Naive thymus-derived CD8-positive, alpha-beta T cell (primary cell): ENCODE measurements around the gene RHOT2. TPM values are rescaled to one million over a fixed set of nuclear protein-coding genes. Genes with fewer than 3 reads are reported as not detected.

Source experiments
- ATAC-seq, 2 donors: fragments of 150-1000 bp; cut with Tn5 transposase in 1 of 2; sonication (Bioruptor Pico), chemical (Tn5 transposase) in 1 of 2; 1 replicate in 1 of 2; 2 replicates in 1 of 2; pipeline ENCODE4 v1.10.0; 2021; ENCODE audit warnings: mild to moderate bottlenecking in 2 of 2, moderate library complexity in 2 of 2
- POLR2A ChIA-PET: fragments of 350-600 bp; sonication (Branson Sonifier 250); formaldehyde crosslinking; loops from one replicate; lab custom pipeline; 2021; ENCODE audit warnings: antibody characterized with exemption; lab: Charles Lee
- DNase-seq, 10 donors: peaks; one replicate each; pipeline versions ENCODE4 v3.0.0 to v3.0.0-alpha.2; 2020 to 2022
- H3K27ac Mint-ChIP-seq, 10 donors: one replicate each; pipeline ENCODE4 v1.8.0; 2020 to 2022; ENCODE audit warnings: mild to moderate bottlenecking in 10 of 10, mixed read lengths in 10 of 10, moderate library complexity in 4 of 10, inconsistent platforms in 1 of 10
- H3K27me3 Mint-ChIP-seq, 5 donors: one replicate each; pipeline ENCODE4 v1.8.0; 2021 to 2022; ENCODE audit warnings: mixed read lengths in 5 of 5
- H3K36me3 Mint-ChIP-seq, 3 donors: one replicate each; pipeline ENCODE4 v1.8.0; 2020 to 2022; ENCODE audit warnings: mixed read lengths in 3 of 3, mild to moderate bottlenecking in 2 of 3, inconsistent platforms in 1 of 3
- H3K4me1 Mint-ChIP-seq, 4 donors: one replicate each; pipeline ENCODE4 v1.8.0; 2021 to 2022; ENCODE audit warnings: mixed read lengths in 4 of 4
- H3K4me3 Mint-ChIP-seq, 10 donors: one replicate each; pipeline ENCODE4 v1.8.0; 2020 to 2022; ENCODE audit warnings: mild to moderate bottlenecking in 10 of 10, mixed read lengths in 10 of 10, moderate library complexity in 6 of 10, inconsistent platforms in 1 of 10
- H3K9me3 Mint-ChIP-seq, 9 donors: one replicate each; pipeline ENCODE4 v1.8.0; 2020 to 2022; ENCODE audit warnings: mixed read lengths in 9 of 9, mild to moderate bottlenecking in 3 of 9, inconsistent platforms in 1 of 9, moderate library complexity in 1 of 9
- polyA plus RNA-seq, 3 donors: library from polyadenylated mRNA; unstranded; fragments of 300-500 nt; fragmentation: Illumina TruSeq; gene quantifications; one replicate each; pipeline ENCODE4 v1.2.3, GENCODE V29; 2021
- total RNA-seq, 8 experiments: library from RNA in 2 of 8; stranded (reverse) in 2 of 8; gene quantifications; one replicate each; pipeline ENCODE4 v1.2.3 and lab custom pipeline; 2021 to 2026

The RHOT2 gene
- total RNA-seq (100 to 1,000 TPM; 220 TPM), polyA plus RNA-seq (10 to 100 TPM; 25.1 to 44.8 (median 31.8) TPM), total RNA-seq (lab: John Stamatoyannopoulos, UW) (115 to 187 (median 155) reads per million in 6 experiments)

DNA sequence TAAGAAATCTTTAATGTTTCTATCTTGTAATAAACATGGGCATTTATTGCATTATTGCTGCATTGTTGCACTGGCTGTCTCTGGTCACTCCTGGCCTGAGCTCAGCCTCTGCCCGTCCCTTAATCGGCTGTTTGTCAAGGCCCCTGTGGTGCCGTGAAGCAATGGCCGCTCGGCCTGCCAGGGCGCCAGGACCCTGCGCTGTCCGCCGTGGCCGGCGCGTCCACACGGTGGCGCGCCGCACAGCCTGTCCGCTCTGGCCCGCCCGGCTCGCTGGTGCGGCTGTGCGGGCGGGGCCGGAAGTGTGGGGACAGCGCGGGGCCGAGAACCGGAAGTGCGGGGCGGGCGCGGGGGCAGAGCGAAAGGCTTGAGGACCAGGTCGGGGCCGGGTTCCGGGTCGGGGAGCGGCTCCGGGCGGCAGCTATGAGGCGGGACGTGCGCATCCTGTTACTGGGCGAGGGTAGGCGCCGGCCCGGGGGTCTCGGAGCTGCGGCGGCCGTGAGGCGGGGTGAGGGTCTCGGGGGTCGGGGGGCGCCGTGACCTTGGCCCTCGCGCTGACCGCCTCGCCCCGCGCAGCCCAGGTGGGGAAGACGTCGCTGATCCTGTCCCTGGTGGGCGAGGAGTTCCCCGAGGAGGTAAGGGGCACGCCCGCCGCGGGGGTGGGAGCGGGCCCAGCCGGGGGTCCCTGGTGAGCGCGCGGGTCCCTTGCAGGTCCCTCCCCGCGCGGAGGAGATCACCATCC lies at the start of gene RHOT2:
Gene RHOT2 (plus strand): TSS at position 353 of the 739 bp plus-strand sequence. CDS start 68 bp downstream, at position 421.
- DNase-seq, result peak; percentile 79 to 92 (median 86)
- peak; percentile 88 to 94 for ATAC-seq
- Mint-ChIP-seq H3K36me3 (peaks cover 0 to 13% (median 0%) of the 10 kb centered on the region in 3 donors), H3K27me3 (no peaks in the 10 kb centered on the region), H3K4me3 (peak within 1 kb of the TSS; percentile 65 to 87 (median 80)), H3K27ac (peak within 1 kb of the TSS in 9 of 10 donors; percentile 79 to 96 (median 87)), H3K9me3 (no peaks in the 10 kb centered on the region), H3K4me1 (peaks cover 0 to 17% (median 11%) of the 10 kb centered on the region in 4 donors)
- POLR2A ChIA-PET, result interaction anchor here (0.6 to 7.9 kb wide), 11 partner anchors 11 to 71 kb away, joined by 3 to 95 read pairs (median 4); partner anchors contain the start of genes JMJD8, METTL26, STUB1 and WDR24

DNA sequence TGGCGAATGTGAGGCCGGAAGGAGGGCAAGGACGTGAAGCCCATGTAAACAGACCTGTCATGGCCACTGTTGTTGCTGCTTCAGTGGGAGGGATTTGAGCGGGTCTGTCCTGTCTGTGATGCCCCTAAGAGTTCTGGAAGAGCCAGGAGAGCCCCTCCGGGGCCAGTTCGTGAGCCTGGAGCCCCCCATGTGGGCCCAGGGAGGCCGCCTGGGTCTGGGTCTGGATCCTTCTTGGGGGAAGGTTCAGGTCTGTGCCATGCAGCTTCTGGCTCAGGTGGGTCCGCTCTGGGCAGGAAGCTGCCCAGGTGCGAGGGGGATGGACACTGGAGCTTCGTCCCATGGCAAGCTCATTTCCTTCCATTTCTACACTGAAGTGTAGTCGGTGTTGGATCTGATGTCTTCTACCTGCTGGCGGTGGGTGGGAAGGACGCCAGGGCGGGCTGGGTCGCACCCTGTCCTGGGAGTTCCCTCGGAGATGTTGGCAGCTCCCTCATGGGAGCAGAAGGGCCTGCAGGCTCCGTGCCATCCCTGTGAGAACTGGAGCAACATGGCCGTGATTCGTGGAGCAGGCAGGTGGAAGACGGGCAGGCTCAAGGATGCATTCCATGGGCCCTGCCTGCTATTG lies 48.3 kb upstream of the RHOT2 start:
- ATAC-seq (no peak), DNase-seq (no peak)
- Mint-ChIP-seq H3K27me3 (no peaks in the 10 kb centered on the region), H3K9me3 (no peaks in the 10 kb centered on the region), H3K36me3 (peaks cover 0 to 2% (median 0%) of the 10 kb centered on the region in 3 donors), H3K4me3 (no peak overlapping the region), H3K4me1 (peaks cover 0 to 6% (median 0%) of the 10 kb centered on the region in 4 donors), H3K27ac (no peak overlapping the region)
- POLR2A ChIA-PET, result no interaction called here

DNA sequence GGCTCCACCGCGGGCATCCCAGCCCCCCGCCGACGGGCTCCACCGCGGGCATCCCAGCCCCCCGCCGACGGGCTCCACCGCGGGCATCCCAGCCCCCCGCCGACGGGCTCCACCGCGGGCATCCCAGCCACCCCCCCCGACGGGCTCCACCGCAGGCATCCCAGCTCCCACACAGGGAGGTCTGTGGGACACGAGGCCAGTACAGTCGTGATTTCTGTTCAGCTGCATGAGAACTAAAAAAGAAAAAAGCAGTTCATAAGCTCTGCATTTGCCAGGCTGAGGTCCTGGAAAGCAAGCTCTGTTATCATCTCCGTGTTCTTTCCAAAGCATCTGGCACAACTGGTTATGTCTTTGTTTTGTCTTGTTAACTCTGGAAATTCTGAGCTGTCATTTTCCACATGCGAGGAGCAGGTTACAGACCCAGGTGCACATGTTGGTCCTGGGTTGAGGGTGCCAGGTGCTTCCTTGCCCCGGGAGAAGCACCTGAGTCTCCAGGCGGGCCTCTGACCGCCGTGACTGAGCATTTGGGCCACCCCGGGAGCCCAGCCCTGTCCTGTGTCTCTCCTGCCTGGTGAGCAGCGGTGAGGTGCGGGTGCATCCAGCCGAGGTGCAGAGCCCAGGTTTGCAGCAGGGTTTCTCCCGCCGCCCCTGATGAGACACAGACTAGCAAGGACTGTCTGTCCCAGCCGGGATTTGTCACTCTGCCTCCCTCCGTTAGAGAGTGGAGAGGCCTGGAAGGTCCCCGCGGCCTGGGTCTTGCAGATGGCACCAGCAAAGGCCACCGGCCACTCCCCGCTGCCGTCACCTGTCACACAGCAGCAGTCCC lies 47.0 kb upstream of the RHOT2 start:
- ATAC-seq (no peak), DNase-seq (no peak)
- Mint-ChIP-seq H3K27me3 (no peaks in the 10 kb centered on the region), H3K4me3 (no peak overlapping the region), H3K9me3 (no peaks in the 10 kb centered on the region), H3K36me3 (peaks cover 0 to 2% (median 0%) of the 10 kb centered on the region in 3 donors), H3K4me1 (peaks cover 0 to 6% (median 0%) of the 10 kb centered on the region in 4 donors), H3K27ac (no peak overlapping the region)
- POLR2A ChIA-PET, result no interaction called here

DNA sequence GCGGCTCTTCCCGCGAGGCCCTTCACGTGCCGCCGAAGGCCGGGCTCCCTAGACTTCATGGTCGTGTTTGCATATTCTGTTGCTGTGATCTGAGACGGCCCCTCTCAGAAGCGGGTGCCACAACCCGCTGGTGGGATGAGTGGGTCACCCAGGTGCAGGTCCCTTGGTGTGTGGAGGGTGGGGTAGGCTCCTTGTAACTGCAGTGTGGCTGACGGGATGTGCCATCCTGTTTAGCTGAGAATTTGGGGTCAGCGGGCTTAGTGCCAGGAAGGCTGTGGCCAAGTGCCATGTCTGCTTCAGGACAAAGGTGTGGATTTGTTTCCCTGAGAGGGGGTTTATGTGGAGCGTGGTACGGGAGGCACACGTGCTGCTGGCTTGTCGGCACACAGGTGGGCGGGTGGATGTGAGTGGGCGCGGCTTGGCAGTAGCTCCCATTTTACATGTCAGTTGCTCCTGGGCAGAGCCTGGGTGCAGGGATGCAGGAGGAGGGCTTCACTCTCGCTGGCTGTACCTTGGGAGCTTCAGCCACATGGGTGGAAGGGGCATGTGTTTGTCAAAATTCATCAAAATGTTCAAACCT lies 46.3 kb upstream of the RHOT2 start:
- Mint-ChIP-seq H3K9me3 (no peaks in the 10 kb centered on the region), H3K27me3 (no peaks in the 10 kb centered on the region), H3K4me3 (no peak overlapping the region), H3K36me3 (peaks cover 0 to 5% (median 3%) of the 10 kb centered on the region in 3 donors), H3K27ac (peak overlapping the region in 1 of 10 donors; percentile 50), H3K4me1 (peaks cover 0 to 6% (median 0%) of the 10 kb centered on the region in 4 donors)
- POLR2A ChIA-PET, result no interaction called here
- DNase-seq (no peak), ATAC-seq (no peak)

DNA sequence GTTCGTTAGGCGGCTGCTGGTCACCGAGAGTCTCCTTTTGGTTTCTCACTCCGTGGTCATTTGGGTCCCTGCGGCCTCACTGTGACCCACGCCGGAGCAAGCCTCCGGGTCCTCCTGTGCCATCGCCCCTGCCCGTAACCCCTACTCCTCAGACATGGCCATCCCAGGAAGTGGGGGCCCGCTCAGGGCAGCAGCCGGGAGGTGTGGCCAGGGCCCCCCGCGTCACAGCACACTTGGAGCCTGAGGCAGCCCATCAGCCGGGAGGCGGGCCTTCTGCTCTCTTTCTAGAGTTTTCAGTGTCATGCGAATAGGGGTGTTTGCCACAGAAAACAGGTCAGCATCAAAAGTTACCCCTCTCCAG lies 45.0 kb upstream of the RHOT2 start:
- ATAC-seq (no peak), DNase-seq (no peak)
- Mint-ChIP-seq H3K4me3 (no peak overlapping the region), H3K36me3 (peaks cover 0 to 10% (median 4%) of the 10 kb centered on the region in 3 donors), H3K4me1 (peaks cover 0 to 6% (median 0%) of the 10 kb centered on the region in 4 donors), H3K27ac (no peak overlapping the region), H3K9me3 (no peaks in the 10 kb centered on the region), H3K27me3 (no peaks in the 10 kb centered on the region)
- POLR2A ChIA-PET, result no interaction called here

DNA sequence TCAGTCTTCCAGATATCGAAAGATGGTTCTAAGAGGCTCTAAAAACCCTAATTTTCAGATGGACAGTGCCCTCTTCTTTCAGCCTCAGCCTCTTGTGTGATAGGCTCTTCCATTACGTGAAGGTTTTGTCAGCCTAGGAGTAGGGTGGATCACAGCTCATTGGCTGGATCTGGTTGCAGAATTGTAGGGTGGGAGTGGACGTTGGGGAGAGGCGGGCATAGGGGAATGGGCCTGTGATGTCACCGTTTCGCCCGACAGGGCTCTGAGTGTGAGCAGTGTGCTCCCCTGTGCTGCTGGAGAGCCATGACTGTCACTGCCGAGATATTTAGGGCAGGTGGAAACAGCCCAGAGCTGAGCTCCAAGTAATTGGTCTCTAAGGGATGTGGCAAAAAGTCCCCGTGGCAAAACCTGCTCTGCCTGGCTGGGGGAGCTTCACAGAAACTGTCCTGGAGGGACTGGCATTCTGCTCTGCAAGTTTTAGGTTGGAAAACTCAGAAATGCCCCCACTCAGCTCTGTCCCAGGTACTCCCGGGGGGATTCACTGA lies 43.3 kb upstream of the RHOT2 start:
- H3K4me1 Mint-ChIP-seq, result peaks cover 0 to 6% (median 0%) of the 10 kb centered on the region in 4 donors
- H3K36me3 Mint-ChIP-seq, result peaks cover 0 to 12% (median 4%) of the 10 kb centered on the region in 3 donors
- H3K9me3 Mint-ChIP-seq, result no peaks in the 10 kb centered on the region
- H3K27me3 Mint-ChIP-seq, result no peaks in the 10 kb centered on the region
- peak overlapping the region in 1 of 10 donors; percentile 15 for H3K27ac Mint-ChIP-seq
- ATAC-seq, result no peak
- no peak for DNase-seq
- no peak overlapping the region for H3K4me3 Mint-ChIP-seq
- POLR2A ChIA-PET, result interaction anchor here (1.1 kb wide), 1 partner anchor 11 kb away, joined by 3 read pairs; the partner anchor contains the start of gene METTL26

DNA sequence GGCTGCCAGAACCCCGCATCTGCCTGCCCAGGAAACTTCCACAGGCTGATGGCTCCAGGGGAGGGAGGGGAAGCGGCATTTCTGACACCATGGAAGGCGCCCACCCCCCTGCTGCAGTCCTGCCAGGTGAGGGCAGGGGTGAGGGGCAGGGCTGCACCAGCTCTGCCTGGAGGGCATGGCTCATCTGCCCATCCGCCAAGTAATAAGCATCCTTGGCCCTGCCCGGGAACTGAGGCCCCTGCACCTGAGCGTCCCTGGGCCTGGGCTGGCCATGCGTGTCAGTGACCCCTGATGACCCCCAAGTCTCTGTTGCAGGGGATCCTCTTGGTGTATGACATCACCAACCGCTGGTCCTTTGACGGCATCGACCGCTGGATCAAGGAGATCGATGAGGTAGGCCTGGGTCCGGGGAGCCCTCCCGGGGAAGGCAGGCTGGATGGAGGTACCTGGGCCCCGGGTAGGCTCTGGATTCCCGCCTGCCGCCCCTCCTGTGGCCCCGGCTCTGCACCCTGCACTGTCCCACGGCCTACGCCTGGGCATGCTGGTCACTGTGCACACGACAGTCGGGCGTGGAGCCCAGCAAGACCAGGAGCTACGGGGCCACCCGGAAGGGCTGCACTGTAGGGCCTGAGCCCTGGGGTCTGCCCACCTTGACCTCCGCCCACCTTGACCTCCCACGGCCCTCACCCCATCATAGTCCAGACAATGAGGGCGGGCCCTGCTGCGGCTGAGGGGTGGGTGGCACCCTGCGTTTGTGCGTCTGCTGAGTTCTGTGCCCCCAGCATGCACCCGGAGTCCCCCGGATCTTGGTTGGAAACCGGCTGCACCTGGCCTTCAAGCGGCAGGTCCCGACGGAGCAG lies 42.6 kb upstream of the RHOT2 start:
- H3K27ac Mint-ChIP-seq, result no peak overlapping the region
- H3K36me3 Mint-ChIP-seq, result peaks cover 0 to 12% (median 4%) of the 10 kb centered on the region in 3 donors
- H3K4me3 Mint-ChIP-seq, result no peak overlapping the region
- H3K27me3 Mint-ChIP-seq, result no peaks in the 10 kb centered on the region
- H3K4me1 Mint-ChIP-seq, result peaks cover 0 to 6% (median 0%) of the 10 kb centered on the region in 4 donors
- ATAC-seq, result no peak
- DNase-seq, result no peak
- POLR2A ChIA-PET, result interaction anchor here (1.1 kb wide), 1 partner anchor 11 kb away, joined by 3 read pairs; the partner anchor contains the start of gene METTL26
- H3K9me3 Mint-ChIP-seq, result no peaks in the 10 kb centered on the region

DNA sequence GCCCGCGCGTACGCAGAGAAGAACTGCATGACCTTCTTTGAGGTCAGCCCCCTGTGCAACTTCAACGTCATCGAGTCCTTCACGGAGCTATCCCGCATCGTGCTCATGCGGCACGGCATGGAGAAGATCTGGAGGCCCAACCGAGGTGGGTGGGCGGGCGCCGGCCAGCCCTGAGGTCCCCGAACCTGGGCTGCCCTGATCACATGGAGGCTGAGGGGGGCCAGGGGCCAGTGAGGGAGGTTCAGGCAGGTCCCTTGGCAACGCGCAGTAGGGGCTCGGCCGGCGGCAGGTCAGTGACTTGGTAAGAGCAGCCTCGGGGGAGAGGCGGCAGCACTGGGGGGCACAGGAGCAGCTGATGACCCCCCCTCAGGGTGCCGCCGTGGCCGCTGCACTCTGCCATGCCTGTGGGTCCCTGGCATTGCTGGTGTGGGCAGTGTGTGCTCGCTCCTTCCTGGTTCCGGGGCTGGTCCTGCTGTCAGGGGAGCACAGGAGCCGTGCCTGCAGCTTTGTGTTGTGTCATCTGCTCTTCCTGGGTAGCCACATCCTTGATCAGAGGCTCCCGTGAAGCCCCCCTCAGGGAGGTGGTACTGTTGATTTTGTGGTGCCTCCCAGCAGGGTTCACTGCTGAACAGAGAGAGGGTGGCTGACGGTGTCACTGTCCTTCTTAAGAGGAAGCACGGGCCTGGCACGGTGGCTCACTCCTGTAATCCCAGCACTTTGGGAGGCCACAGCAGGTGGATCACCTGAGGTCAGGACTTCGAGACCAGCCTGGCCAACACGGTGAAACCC lies 41.8 kb upstream of the RHOT2 start:
- no peak for DNase-seq
- no peak for ATAC-seq
- POLR2A ChIA-PET, result no interaction called here
- no peak overlapping the region for H3K4me3 Mint-ChIP-seq
- peaks cover 0 to 10% (median 4%) of the 10 kb centered on the region in 3 donors for H3K36me3 Mint-ChIP-seq
- H3K27ac Mint-ChIP-seq, result peak overlapping the region in 1 of 10 donors; percentile 71
- no peaks in the 10 kb centered on the region for H3K9me3 Mint-ChIP-seq
- H3K27me3 Mint-ChIP-seq, result no peaks in the 10 kb centered on the region
- H3K4me1 Mint-ChIP-seq, result peaks cover 0 to 6% (median 0%) of the 10 kb centered on the region in 4 donors

DNA sequence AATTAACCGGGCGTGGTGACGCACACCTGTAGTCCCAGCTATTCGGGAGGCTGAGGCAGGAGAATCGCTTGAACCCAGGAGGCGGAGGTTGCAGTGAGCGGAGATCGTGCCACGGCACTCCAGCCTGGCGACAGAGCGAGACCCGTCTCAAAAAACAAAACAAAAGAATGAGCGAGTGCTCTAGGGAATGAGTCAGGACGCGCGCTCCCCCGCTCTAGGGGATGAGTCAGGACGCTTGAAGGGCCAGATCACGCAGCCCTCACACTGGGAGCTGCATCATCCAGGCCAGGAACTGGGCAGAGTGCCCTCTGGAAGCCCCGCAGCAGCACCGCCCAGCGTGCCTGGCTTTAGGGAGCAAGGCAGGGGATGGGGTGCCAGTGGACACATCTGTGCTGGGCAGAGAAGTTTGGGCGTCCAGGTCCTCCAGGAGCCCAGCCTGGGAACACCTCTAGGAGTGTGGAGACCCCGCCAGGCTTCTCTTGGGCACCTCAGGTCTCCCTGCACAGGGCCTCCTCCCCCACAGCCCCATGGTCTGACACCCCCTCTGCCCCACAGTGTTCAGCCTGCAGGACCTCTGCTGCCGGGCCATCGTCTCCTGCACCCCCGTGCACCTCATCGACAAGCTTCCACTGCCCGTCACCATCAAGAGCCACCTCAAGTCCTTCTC lies 41.0 kb upstream of the RHOT2 start:
- DNase-seq (no peak), ATAC-seq (no peak)
- H3K27me3 Mint-ChIP-seq, result no peaks in the 10 kb centered on the region
- H3K27ac Mint-ChIP-seq, result peak overlapping the region in 1 of 10 donors; percentile 71
- H3K9me3 Mint-ChIP-seq, result no peaks in the 10 kb centered on the region
- H3K36me3 Mint-ChIP-seq, result peaks cover 0 to 10% (median 4%) of the 10 kb centered on the region in 3 donors
- H3K4me1 Mint-ChIP-seq, result peaks cover 0 to under 1% (median 0%) of the 10 kb centered on the region in 4 donors
- POLR2A ChIA-PET, result no interaction called here
- no peak overlapping the region for H3K4me3 Mint-ChIP-seq

DNA sequence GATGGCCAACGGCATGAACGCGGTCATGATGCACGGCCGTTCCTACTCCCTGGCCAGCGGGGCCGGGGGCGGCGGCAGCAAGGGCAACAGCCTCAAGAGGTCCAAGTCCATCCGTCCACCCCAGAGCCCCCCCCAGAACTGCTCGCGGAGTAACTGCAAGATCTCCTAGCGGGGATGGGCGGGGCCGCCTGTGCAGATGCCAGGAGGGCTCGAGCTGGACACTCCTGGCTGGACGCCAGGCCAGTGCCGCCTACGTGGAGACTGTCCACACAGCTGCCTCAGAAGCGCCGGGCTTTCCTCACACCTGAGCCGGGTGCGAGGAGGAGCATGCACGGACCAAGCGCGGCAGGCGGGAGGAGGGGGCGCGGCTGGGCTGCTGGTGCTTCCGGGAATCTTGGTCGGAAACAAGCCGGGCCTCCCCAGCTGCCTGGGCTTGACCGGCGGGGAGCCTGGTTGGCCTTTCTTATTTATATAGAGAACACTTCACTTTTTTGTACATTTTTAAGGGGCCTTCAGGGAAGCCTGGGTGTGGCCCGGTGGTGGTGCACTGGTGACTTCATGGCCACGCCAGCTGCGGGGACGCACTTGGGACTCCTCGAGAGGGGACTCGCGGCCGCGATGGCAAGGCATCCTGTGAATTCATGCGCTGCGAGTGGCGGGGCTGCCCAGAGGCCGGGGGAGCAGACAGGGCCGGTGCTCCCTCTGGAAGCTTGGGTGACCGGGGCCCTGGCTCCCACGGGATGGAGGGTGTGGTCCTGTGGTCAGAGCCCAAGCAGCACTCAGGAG lies 40.3 kb upstream of the RHOT2 start:
- ATAC-seq, result no peak
- DNase-seq, result no peak
- H3K27ac Mint-ChIP-seq, result no peak overlapping the region
- no peaks in the 10 kb centered on the region for H3K27me3 Mint-ChIP-seq
- H3K9me3 Mint-ChIP-seq, result no peaks in the 10 kb centered on the region
- H3K4me1 Mint-ChIP-seq, result no peaks in the 10 kb centered on the region
- POLR2A ChIA-PET, result no interaction called here
- H3K36me3 Mint-ChIP-seq, result peaks cover 0 to 10% (median 4%) of the 10 kb centered on the region in 3 donors
- no peak overlapping the region for H3K4me3 Mint-ChIP-seq
